IMR-90 (cell line): Measurements from ENCODE around the gene TENT4B. TPM values are rescaled to one million over a fixed set of nuclear protein-coding genes. Genes with fewer than 3 reads are reported as not detected.

Source experiments
- ATAC-seq: fragments of 200-7000 bp; cut with Tn5 transposase; 2 replicates; pipeline ENCODE4 v1.9.1; 2020; ENCODE audit warnings: low read depth, mild to moderate bottlenecking, moderate library complexity
- BruUV-seq: library from RNA; stranded (reverse); fragments of 400-500 nt; replicated peaks from 2 replicates; lab custom pipeline; 2021; lab: Mats Ljungman, UMichigan
- CTCF ChIA-PET: fragments of 300-600 bp; formaldehyde crosslinking; extraction: SDS; loops from one replicate; lab custom pipeline; 2021; ENCODE audit warnings: antibody characterized with exemption; lab: Yijun Ruan, JAX
- POLR2A ChIA-PET: fragments of 300-600 bp; sonication (Branson Sonifier 250); formaldehyde crosslinking; loops from one replicate; lab custom pipeline; 2022; ENCODE audit warnings: antibody characterized with exemption; ENCODE audit not compliant: unreplicated experiment; lab: Charles Lee
- DNase-seq: peaks from one replicate; pipeline ENCODE4 v3.0.0; 2013
- H2AFZ ChIP-seq: replicated peaks from 2 replicates; pipeline ENCODE3; 2013; ENCODE audit warnings: low read length, mild to moderate bottlenecking; ENCODE audit not compliant: poor library complexity
- H2AK5ac ChIP-seq: 2 replicates; pipeline ENCODE4 v1.6.1; 2013; ENCODE audit warnings: low read depth, low read length, inconsistent platforms
- H2AK9ac ChIP-seq: replicated peaks from 2 replicates; pipeline ENCODE3; 2013; ENCODE audit warnings: mild to moderate bottlenecking, low read depth, low read length, moderate library complexity; ENCODE audit not compliant: poor library complexity
- H2BK120ac ChIP-seq: 2 replicates; pipeline ENCODE4 v1.6.1; 2013; ENCODE audit warnings: low read depth, low read length, inconsistent platforms
- H2BK15ac ChIP-seq: 3 replicates; pipeline ENCODE4 v1.6.1; 2013; ENCODE audit warnings: low read depth, low read length, inconsistent platforms
- H2BK20ac ChIP-seq: 2 replicates; pipeline ENCODE4 v1.6.1; 2013; ENCODE audit warnings: low read depth, mild to moderate bottlenecking, inconsistent platforms, low read length, moderate library complexity
- H2BK5ac ChIP-seq: 2 replicates; pipeline ENCODE4 v1.6.1; 2013; ENCODE audit warnings: mild to moderate bottlenecking, low read depth, low read length, inconsistent platforms; ENCODE audit not compliant: poor library complexity, severe bottlenecking
- H3K14ac ChIP-seq: replicated peaks from 2 replicates; pipeline ENCODE4 v1.6.1; 2013; ENCODE audit warnings: low read depth, low read length, inconsistent platforms
- H3K18ac ChIP-seq: 2 replicates; pipeline ENCODE4 v1.6.1; 2013; ENCODE audit warnings: low read depth, low read length, control low read depth
- H3K23ac ChIP-seq: 2 replicates; pipeline ENCODE4 v1.6.1; 2013; ENCODE audit warnings: low read depth, low read length, inconsistent platforms
- H3K27ac ChIP-seq: 2 replicates; pipeline ENCODE4 v1.5.1; 2013; ENCODE audit warnings: mild to moderate bottlenecking, control low read depth, low read length; ENCODE audit not compliant: insufficient read depth
- H3K27me3 ChIP-seq: 2 replicates; pipeline ENCODE4 v1.6.1; 2013; ENCODE audit warnings: low read length; ENCODE audit not compliant: control insufficient read depth, insufficient read depth
- H3K36me3 ChIP-seq: 2 replicates; pipeline ENCODE4 v1.6.1; 2013; ENCODE audit warnings: low read length, mixed read lengths; ENCODE audit not compliant: control insufficient read depth, insufficient read depth
- H3K4ac ChIP-seq: 2 replicates; pipeline ENCODE4 v1.6.1; 2013; ENCODE audit warnings: low read depth, low read length, inconsistent platforms
- H3K4me1 ChIP-seq: 2 replicates; pipeline ENCODE4 v1.6.1; 2013; ENCODE audit warnings: low read length, mixed read lengths; ENCODE audit not compliant: control insufficient read depth, insufficient read depth
- H3K4me2 ChIP-seq: 2 replicates; pipeline ENCODE4 v1.6.1; 2013; ENCODE audit warnings: low read depth, mild to moderate bottlenecking, control low read depth, low read length, moderate library complexity
- H3K4me3 ChIP-seq: 2 replicates; pipeline ENCODE4 v1.5.1; 2013; ENCODE audit warnings: low read depth, mild to moderate bottlenecking, control low read depth, low read length, moderate library complexity; ENCODE audit not compliant: insufficient read depth
- H3K56ac ChIP-seq: 2 replicates; pipeline ENCODE4 v1.6.1; 2013; ENCODE audit warnings: low read length, inconsistent platforms; ENCODE audit not compliant: insufficient read depth; ENCODE audit errors: extremely low read depth
- H3K79me1 ChIP-seq, 2 experiments: 2 replicates each; pipeline ENCODE4 v1.6.1; 2013; ENCODE audit warnings: low read length in 2 of 2, inconsistent platforms in 1 of 2, low read depth in 1 of 2
- H3K9ac ChIP-seq: 2 replicates; pipeline ENCODE4 v1.6.1; 2013; ENCODE audit warnings: low read depth, low read length, control low read depth
- H3K9me1 ChIP-seq: 2 replicates; pipeline ENCODE4 v1.6.1; 2013; ENCODE audit warnings: low read length, inconsistent platforms; ENCODE audit not compliant: insufficient read depth
- H3K9me3 ChIP-seq: 2 replicates; pipeline ENCODE4 v1.6.1; 2013; ENCODE audit warnings: low read length; ENCODE audit not compliant: control insufficient read depth, insufficient read depth
- H4K20me1 ChIP-seq: 2 replicates; pipeline ENCODE4 v1.6.1; 2013; ENCODE audit warnings: low read length, inconsistent platforms; ENCODE audit not compliant: insufficient read depth
- H4K5ac ChIP-seq: 2 replicates; pipeline ENCODE4 v1.6.1; 2013; ENCODE audit warnings: mild to moderate bottlenecking, low read depth, low read length, control low read depth
- H4K8ac ChIP-seq, 2 experiments: 2 replicates each; pipeline ENCODE4 v1.6.1; 2013; ENCODE audit warnings: low read depth in 2 of 2, low read length in 2 of 2, control low read depth in 1 of 2, inconsistent platforms in 1 of 2
- H4K91ac ChIP-seq: 2 replicates; pipeline ENCODE4 v1.6.1; 2013; ENCODE audit warnings: low read depth, low read length, inconsistent platforms; ENCODE audit not compliant: insufficient read depth
- BHLHE40 ChIP-seq: fragments of 150-350 bp; IDR thresholded peaks from 2 replicates; pipeline ENCODE4 v1.6.1; 2016; ENCODE audit warnings: mild to moderate bottlenecking, low read depth, low read length
- FOS ChIP-seq: fragments of 150-350 bp; IDR thresholded peaks from 2 replicates; pipeline ENCODE4 v1.6.1; 2016; ENCODE audit warnings: low read depth, low read length
- MAFK ChIP-seq: IDR thresholded peaks from 2 replicates; pipeline ENCODE4 v1.6.1; 2012; ENCODE audit warnings: low read depth, low read length, improper control_type of control experiment
- MAZ ChIP-seq: IDR thresholded peaks from 2 replicates; pipeline ENCODE4 v1.6.1; 2012; ENCODE audit warnings: low read depth, mild to moderate bottlenecking, low read length, improper control_type of control experiment, moderate library complexity, borderline replicate concordance
- NFE2L2 ChIP-seq: fragments of 150-350 bp; IDR thresholded peaks from 2 replicates; pipeline ENCODE4 v1.6.1; 2016; ENCODE audit warnings: low read depth, mild to moderate bottlenecking, low read length
- POLR2A ChIP-seq: IDR thresholded peaks from 2 replicates; pipeline ENCODE4 v1.6.1; 2012; ENCODE audit warnings: mild to moderate bottlenecking, low read depth, low read length
- RAD21 ChIP-seq: IDR thresholded peaks from 2 replicates; pipeline ENCODE4 v1.6.1; 2012; ENCODE audit warnings: low read length, improper control_type of control experiment
- RCOR1 ChIP-seq: IDR thresholded peaks from 2 replicates; pipeline ENCODE4 v1.6.1; 2012; ENCODE audit warnings: mild to moderate bottlenecking, low read length, improper control_type of control experiment; ENCODE audit not compliant: insufficient replicate concordance
- WGBS, 2 experiments: methylation state at CpG; one replicate each; pipeline versions ENCODE4 v1.1.5 to v1.1.7; 2013; ENCODE audit warnings: missing lambda C conversion rate in 2 of 2; ENCODE audit not compliant: insufficient read length in 1 of 2; ENCODE audit errors: extremely low coverage in 2 of 2; 5-methylcytosine and 5-hydroxymethylcytosine counted together
- dilution Hi-C: fragments of 300-500 bp; cut with HindIII; formaldehyde crosslinking; loops from one replicate; pipeline ENCODE4 v1.14.3; 2018; ENCODE audit warnings: low sequenced_read_pairs; ENCODE audit not compliant: unreplicated experiment
- in situ Hi-C: fragments of 300-500 bp; cut with MboI; formaldehyde crosslinking; loops from 3 replicates; pipeline ENCODE4 v1.14.3; 2019; ENCODE audit warnings: low sequenced_read_pairs, inconsistent platforms, mixed read lengths
- intact Hi-C: fragments of 100-400 bp; cut with micrococcal nuclease; formaldehyde crosslinking; loops from 2 replicates; pipeline ENCODE4 v1.10.0; 2022
- polyA plus RNA-seq, 3 experiments: library from polyadenylated mRNA; depleted of rRNA; stranded (reverse); fragments of >200 nt; gene quantifications; 2 replicates each; pipeline ENCODE4 v1.2.3, GENCODE V29; 2012; ENCODE audit warnings: low replicate concordance in 1 of 3
- total RNA-seq: library from RNA; depleted of rRNA; stranded (reverse); fragments of >200 nt; gene quantifications from 2 replicates; pipeline ENCODE4 v1.2.3, GENCODE V29; 2012
- TF ChIP-seq, protein P1 (sequence below): conservative IDR thresholded peaks from 2 replicates; pipeline ENCODE4 v1.5.1; 2012; ENCODE audit warnings: mild to moderate bottlenecking, low read depth, low read length, improper control_type of control experiment
- TF ChIP-seq, protein P2 (sequence below): fragments of 150-350 bp; IDR thresholded peaks from 2 replicates; pipeline ENCODE4 v1.6.1; 2016; ENCODE audit warnings: low read depth, mild to moderate bottlenecking, low read length, moderate library complexity, borderline replicate concordance
- TF ChIP-seq, protein P3 (sequence below): fragments of 150-350 bp; IDR thresholded peaks from 2 replicates; pipeline ENCODE4 v1.6.1; 2017; ENCODE audit warnings: mild to moderate bottlenecking, antibody characterized with exemption, low read length, low read depth

Gene TENT4B
- total and polyA plus RNA-seq, 2 of the 4 experiments (the other 2 are of a cell fraction) = 4.1 to 7.0 TPM

DNA sequence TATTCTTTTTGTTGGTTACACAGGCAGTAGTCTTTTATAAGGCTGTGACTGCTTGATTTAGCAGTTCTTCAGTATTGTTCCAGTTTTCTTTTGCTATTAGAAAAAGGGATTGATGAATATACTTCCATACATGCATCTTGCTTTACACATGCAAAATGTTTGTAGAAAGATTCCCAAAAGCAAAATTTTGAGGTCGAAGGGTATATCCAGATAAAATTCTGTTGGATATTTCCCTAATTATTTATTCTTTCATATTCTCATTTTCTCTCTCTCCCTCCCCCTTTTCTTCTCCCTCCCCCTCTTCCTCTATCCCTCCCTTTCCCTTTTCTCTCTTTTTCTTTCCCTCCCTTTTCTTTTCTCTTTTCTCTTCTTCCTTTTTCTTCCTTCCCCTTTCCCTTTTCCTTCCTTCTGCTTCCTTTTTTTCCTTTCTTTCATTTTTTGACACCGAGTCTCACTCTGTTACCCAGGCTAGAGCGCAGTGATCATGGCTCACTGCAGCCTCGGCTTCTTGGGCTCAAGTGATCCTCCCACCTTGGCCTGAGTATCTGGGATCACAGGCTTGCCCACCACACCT lies 66.4 kb downstream of the TENT4B start:
- H3K4ac ChIP-seq = no peak overlapping the region
- WGBS, 2 experiments = 100% methylated on average over 2 of the region's 4 CpGs; no CpG with 5 or more reads in 1 of the 2 experiments
- no peaks in the 10 kb centered on the region for H3K9me1 ChIP-seq
- dilution Hi-C loops = no loop called here
- intact Hi-C loops = no loop called here
- H2AFZ ChIP-seq = no peak overlapping the region
- H3K79me1 ChIP-seq = peaks cover 0 to 8% of the 10 kb centered on the region in 2 experiments; a peak in 2 of 4 replicates
- ChIA-PET CTCF (interaction anchor here (2.9 kb wide), 1 partner anchor 9 kb away, joined by 9 read pairs; no protein-coding TSS in a partner anchor), POLR2A (no interaction called here)
- no peak overlapping the region for H2BK5ac ChIP-seq
- peaks cover 10% of the 10 kb centered on the region for H3K36me3 ChIP-seq
- BruUV-seq = no TSS peak
- H3K4me2 ChIP-seq = no peak overlapping the region
- peaks cover 4% of the 10 kb centered on the region for H3K4me1 ChIP-seq
- no peak overlapping the region for H3K4me3 ChIP-seq
- TF ChIP-seq RAD21 (no peak), RCOR1 (no peak), MAFK (no peak), MAZ (no peak), NFE2L2 (no peak), FOS (no peak), POLR2A (no peak), BHLHE40 (no peak)
- TF ChIP-seq, protein P1, sequence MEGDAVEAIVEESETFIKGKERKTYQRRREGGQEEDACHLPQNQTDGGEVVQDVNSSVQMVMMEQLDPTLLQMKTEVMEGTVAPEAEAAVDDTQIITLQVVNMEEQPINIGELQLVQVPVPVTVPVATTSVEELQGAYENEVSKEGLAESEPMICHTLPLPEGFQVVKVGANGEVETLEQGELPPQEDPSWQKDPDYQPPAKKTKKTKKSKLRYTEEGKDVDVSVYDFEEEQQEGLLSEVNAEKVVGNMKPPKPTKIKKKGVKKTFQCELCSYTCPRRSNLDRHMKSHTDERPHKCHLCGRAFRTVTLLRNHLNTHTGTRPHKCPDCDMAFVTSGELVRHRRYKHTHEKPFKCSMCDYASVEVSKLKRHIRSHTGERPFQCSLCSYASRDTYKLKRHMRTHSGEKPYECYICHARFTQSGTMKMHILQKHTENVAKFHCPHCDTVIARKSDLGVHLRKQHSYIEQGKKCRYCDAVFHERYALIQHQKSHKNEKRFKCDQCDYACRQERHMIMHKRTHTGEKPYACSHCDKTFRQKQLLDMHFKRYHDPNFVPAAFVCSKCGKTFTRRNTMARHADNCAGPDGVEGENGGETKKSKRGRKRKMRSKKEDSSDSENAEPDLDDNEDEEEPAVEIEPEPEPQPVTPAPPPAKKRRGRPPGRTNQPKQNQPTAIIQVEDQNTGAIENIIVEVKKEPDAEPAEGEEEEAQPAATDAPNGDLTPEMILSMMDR = no peak
- TF ChIP-seq, protein P2, sequence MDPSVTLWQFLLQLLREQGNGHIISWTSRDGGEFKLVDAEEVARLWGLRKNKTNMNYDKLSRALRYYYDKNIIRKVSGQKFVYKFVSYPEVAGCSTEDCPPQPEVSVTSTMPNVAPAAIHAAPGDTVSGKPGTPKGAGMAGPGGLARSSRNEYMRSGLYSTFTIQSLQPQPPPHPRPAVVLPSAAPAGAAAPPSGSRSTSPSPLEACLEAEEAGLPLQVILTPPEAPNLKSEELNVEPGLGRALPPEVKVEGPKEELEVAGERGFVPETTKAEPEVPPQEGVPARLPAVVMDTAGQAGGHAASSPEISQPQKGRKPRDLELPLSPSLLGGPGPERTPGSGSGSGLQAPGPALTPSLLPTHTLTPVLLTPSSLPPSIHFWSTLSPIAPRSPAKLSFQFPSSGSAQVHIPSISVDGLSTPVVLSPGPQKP = no peak
- TF ChIP-seq, protein P3, sequence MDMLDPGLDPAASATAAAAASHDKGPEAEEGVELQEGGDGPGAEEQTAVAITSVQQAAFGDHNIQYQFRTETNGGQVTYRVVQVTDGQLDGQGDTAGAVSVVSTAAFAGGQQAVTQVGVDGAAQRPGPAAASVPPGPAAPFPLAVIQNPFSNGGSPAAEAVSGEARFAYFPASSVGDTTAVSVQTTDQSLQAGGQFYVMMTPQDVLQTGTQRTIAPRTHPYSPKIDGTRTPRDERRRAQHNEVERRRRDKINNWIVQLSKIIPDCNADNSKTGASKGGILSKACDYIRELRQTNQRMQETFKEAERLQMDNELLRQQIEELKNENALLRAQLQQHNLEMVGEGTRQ = no peak
- no peak overlapping the region for H4K5ac ChIP-seq
- no peak overlapping the region for H2BK15ac ChIP-seq
- H3K9me3 ChIP-seq = no peaks in the 10 kb centered on the region
- no peak overlapping the region for H3K14ac ChIP-seq
- no peak overlapping the region for H4K91ac ChIP-seq
- in situ Hi-C loops = loop anchor here (25.0 kb wide), 2 partner anchors 443 to 568 kb away; no protein-coding TSS in a partner anchor
- no peak overlapping the region for H4K8ac ChIP-seq
- H2BK120ac ChIP-seq = no peak overlapping the region
- H4K20me1 ChIP-seq = no peaks in the 10 kb centered on the region
- H2AK9ac ChIP-seq = no peak overlapping the region
- H2BK20ac ChIP-seq = no peak overlapping the region
- H3K9ac ChIP-seq = no peak overlapping the region
- H3K56ac ChIP-seq = no peak overlapping the region
- no peak overlapping the region for H3K27ac ChIP-seq
- H2AK5ac ChIP-seq = no peak overlapping the region
- no peaks in the 10 kb centered on the region for H3K27me3 ChIP-seq
- H3K23ac ChIP-seq = no peak overlapping the region
- DNase-seq = no peak
- H3K18ac ChIP-seq = no peak overlapping the region
- no peak for ATAC-seq
